ENCODE results near the gene TRABD.

TRABD gene

DNA sequence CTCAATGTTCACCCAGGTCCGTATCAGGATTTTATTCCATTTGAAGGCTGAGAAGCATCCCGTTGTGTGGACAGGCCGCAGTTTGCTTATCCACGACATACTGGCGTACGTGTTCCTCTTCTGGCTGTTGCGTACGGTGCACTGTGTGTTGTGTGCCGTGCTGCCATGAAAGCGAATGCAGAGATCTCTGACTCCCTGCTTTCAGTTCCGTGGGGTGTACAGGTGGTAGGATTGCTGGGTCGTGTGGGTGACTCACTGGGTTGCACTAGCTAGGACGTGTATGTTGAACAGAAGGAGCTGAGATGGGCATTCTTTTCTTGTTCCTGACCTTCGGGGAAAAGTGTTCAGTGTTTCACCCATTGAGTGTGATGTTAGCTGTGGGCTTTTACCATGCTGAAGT is 25.4 kb downstream of the TRABD start:
- Histone ChIP-seq H3K9me3 (replicated peaks; ENCODE audit: insufficient read depth, low read length) (no peaks in the 10 kb centered on the region), H2AFZ (ENCODE audit: low read length) (no peak overlapping the region), H4K20me1 (ENCODE audit: insufficient read depth, low read length) (no peaks in the 10 kb centered on the region), H3K27ac (ENCODE audit: low read length) (no peak overlapping the region), H3F3A (ENCODE audit: insufficient read depth, low read length) (no peaks in the 10 kb centered on the region), H3K9me2 (replicated peaks; ENCODE audit: insufficient read depth, low read length) (no peaks in the 10 kb centered on the region), H3K4me3 (ENCODE audit: low read length) (no peak overlapping the region), H3K9ac (ENCODE audit: low read length) (no peak overlapping the region), H3K4me2 (ENCODE audit: low read depth, low read length) (no peak overlapping the region), H3K36me3 (replicated peaks; ENCODE audit: insufficient read depth, low read length) (no peaks in the 10 kb centered on the region; the same call in 1 of the 2 replicates), H3K27me3 (replicated peaks; ENCODE audit: insufficient read depth, low read length) (no peaks in the 10 kb centered on the region), H3K79me2 (ENCODE audit: low read length) (peaks cover 20% of the 10 kb centered on the region), H3K4me1 (ENCODE audit: low read length) (no peaks in the 10 kb centered on the region)
- TF ChIP-seq EZH2 (optimal IDR thresholded peaks at IDR 0.05; ENCODE audit: low read depth, low read length) = no peak
- TF ChIP-seq, protein P1, sequence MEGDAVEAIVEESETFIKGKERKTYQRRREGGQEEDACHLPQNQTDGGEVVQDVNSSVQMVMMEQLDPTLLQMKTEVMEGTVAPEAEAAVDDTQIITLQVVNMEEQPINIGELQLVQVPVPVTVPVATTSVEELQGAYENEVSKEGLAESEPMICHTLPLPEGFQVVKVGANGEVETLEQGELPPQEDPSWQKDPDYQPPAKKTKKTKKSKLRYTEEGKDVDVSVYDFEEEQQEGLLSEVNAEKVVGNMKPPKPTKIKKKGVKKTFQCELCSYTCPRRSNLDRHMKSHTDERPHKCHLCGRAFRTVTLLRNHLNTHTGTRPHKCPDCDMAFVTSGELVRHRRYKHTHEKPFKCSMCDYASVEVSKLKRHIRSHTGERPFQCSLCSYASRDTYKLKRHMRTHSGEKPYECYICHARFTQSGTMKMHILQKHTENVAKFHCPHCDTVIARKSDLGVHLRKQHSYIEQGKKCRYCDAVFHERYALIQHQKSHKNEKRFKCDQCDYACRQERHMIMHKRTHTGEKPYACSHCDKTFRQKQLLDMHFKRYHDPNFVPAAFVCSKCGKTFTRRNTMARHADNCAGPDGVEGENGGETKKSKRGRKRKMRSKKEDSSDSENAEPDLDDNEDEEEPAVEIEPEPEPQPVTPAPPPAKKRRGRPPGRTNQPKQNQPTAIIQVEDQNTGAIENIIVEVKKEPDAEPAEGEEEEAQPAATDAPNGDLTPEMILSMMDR (IDR thresholded peaks at IDR 0.05; ENCODE audit: low read length) = no peak
- no peak for TF ChIP-seq EZH2phosphoT487 (IDR thresholded peaks at IDR 0.05; ENCODE audit: low read length)
- DNase-seq = no peak

DNA sequence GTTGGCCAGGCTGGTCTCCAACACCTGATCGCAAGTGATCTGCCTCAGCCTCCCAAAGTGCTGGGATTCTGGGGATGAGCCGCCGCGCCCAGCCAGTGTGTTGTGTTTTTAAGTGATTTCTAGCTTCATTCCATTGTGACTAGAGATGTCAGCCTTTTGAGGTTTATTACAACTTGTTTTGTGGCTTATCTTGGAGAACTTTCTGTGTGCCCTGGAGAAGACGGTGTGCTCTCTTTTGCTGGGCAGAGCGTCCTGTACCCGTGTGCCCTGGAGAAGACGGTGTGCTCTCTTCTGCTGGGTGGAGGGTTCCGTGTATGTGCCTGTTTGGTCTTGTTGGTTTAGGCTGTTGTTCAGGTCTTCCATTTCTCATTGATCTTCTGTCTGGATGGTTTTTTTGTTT is 27.6 kb downstream of the TRABD start:
- peaks cover 20% of the 10 kb centered on the region for H3K79me2 ChIP-seq (ENCODE audit: low read length)
- H3F3A ChIP-seq (ENCODE audit: insufficient read depth, low read length) = no peaks in the 10 kb centered on the region

DNA sequence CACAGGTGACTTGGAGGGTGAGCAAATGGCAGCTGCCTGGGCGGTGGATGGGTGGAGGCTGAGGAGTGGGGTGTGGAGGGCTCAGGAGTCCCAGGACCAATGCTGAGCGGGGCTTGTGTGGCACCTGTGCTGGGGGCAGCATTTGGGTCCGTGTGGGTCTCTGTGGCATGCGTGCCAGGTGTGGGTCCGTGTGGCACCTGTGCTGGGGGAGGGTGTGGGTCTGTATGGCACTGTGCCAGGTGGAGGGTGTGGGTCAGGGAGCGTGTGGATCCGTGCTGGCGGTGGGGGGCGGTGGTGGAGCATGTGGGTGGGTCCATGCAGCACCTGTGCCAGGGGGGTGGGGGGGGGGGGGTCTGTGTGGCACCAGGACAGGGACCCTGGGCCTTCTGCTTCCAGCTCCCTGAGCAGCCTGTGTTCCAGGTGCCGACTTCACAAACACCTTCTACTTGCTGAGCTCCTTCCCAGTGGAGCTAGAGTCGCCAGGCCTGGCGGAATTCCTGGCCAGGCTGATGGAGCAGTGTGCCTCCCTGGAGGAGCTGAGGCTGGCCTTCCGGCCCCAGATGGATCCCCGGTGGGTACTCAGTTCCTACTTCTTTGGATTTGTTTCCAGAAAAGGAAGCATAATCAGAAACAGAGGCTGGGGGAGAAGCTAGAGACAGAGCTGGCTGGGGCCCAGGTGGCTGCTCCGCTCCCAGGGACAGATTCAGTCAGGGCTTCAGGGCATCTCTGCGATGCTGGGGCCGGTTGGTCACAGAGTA is 29.8 kb downstream of the TRABD start:
- Histone ChIP-seq H3K4me3 (ENCODE audit: low read length) (no peak overlapping the region), H3K4me1 (ENCODE audit: low read length) (no peaks in the 10 kb centered on the region), H3K36me3 (replicated peaks; ENCODE audit: insufficient read depth, low read length) (no peaks in the 10 kb centered on the region; the same call in 1 of the 2 replicates), H3K27me3 (replicated peaks; ENCODE audit: insufficient read depth, low read length) (no peaks in the 10 kb centered on the region), H3K79me2 (ENCODE audit: low read length) (peaks cover 20% of the 10 kb centered on the region), H3F3A (ENCODE audit: insufficient read depth, low read length) (no peaks in the 10 kb centered on the region), H3K4me2 (ENCODE audit: low read depth, low read length) (no peak overlapping the region), H2AFZ (ENCODE audit: low read length) (no peak overlapping the region), H4K20me1 (ENCODE audit: insufficient read depth, low read length) (no peaks in the 10 kb centered on the region), H3K9me2 (replicated peaks; ENCODE audit: insufficient read depth, low read length) (no peaks in the 10 kb centered on the region), H3K9me3 (replicated peaks; ENCODE audit: insufficient read depth, low read length) (no peaks in the 10 kb centered on the region), H3K9ac (ENCODE audit: low read length) (no peak overlapping the region), H3K27ac (ENCODE audit: low read length) (no peak overlapping the region)
- TF ChIP-seq EZH2 (optimal IDR thresholded peaks at IDR 0.05; ENCODE audit: low read depth, low read length) = no peak
- no peak for TF ChIP-seq EZH2phosphoT487 (IDR thresholded peaks at IDR 0.05; ENCODE audit: low read length)
- TF ChIP-seq, protein P1 (IDR thresholded peaks at IDR 0.05; ENCODE audit: low read length) = no peak
- DNase-seq = no peak

More for the DNA sequence above, 27.6 kb downstream of the TRABD start:
- no peak for TF ChIP-seq EZH2 (optimal IDR thresholded peaks at IDR 0.05; ENCODE audit: low read depth, low read length)
- TF ChIP-seq, protein P1 (IDR thresholded peaks at IDR 0.05; ENCODE audit: low read length) = no peak
- no peak for TF ChIP-seq EZH2phosphoT487 (IDR thresholded peaks at IDR 0.05; ENCODE audit: low read length)
- no peaks in the 10 kb centered on the region for H4K20me1 ChIP-seq (ENCODE audit: insufficient read depth, low read length)
- H3K4me2 ChIP-seq (ENCODE audit: low read depth, low read length) = no peak overlapping the region
- H3K9ac ChIP-seq (ENCODE audit: low read length) = no peak overlapping the region
- H3K9me2 ChIP-seq (replicated peaks; ENCODE audit: insufficient read depth, low read length) = no peaks in the 10 kb centered on the region
- no peak overlapping the region for H3K27ac ChIP-seq (ENCODE audit: low read length)
- no peak overlapping the region for H3K4me3 ChIP-seq (ENCODE audit: low read length)
- no peak overlapping the region for H2AFZ ChIP-seq (ENCODE audit: low read length)
- no peaks in the 10 kb centered on the region for H3K27me3 ChIP-seq (replicated peaks; ENCODE audit: insufficient read depth, low read length)
- no peaks in the 10 kb centered on the region for H3K4me1 ChIP-seq (ENCODE audit: low read length)
- H3K36me3 ChIP-seq (replicated peaks; ENCODE audit: insufficient read depth, low read length) = no peaks in the 10 kb centered on the region; the same call in 1 of the 2 replicates
- H3K9me3 ChIP-seq (replicated peaks; ENCODE audit: insufficient read depth, low read length) = no peaks in the 10 kb centered on the region
- no peak for DNase-seq
